Prostate gland (tissue), 2 donors: ENCODE data around the gene NR4A3. TPM values are rescaled to one million over a fixed set of nuclear protein-coding genes. Genes with fewer than 3 reads are reported as not detected.
"Not testable (repeated sequence)": the region's sequence is repeated elsewhere in the genome, so short reads cannot be mapped to it uniquely, and the experiment has no call there.

Source experiments
- DNase-seq: peaks from one replicate; pipeline ENCODE4 v3.0.0-alpha.2; 2019; ENCODE audit warnings: low spot score
- H3K27ac ChIP-seq, 2 donors: fragments of 200-600 bp; sonication (generic); 2 replicates each; pipeline ENCODE4 v1.5.1; 2017 to 2019
- H3K27me3 ChIP-seq: fragments of 200-600 bp; sonication (generic); replicated peaks from 2 replicates; pipeline ENCODE4 v1.5.1; 2019; ENCODE audit not compliant: insufficient read depth
- H3K36me3 ChIP-seq, 2 donors: fragments of 200-600 bp; sonication (generic); 1 replicate in 1 of 2; 2 replicates in 1 of 2; pipeline versions ENCODE4 v1.5.1 to v1.8.1; 2017 to 2019
- H3K4me1 ChIP-seq: fragments of 200-600 bp; sonication (generic); replicated peaks from 2 replicates; pipeline ENCODE4 v1.5.1; 2019
- H3K4me3 ChIP-seq, 2 donors: fragments of 200-600 bp; sonication (generic); 2 replicates each; pipeline ENCODE4 v1.5.1; 2017 to 2019
- H3K9me3 ChIP-seq: fragments of 200-600 bp; sonication (generic); 2 replicates; pipeline ENCODE4 v1.5.1; 2017
- CTCF ChIP-seq, 4 experiments: fragments of 200-600 bp in 2 of 4; fragments of 450-650 bp in 2 of 4; sonication (generic) in 2 of 4; IDR thresholded peaks; 1 replicate in 3 of 4; 2 replicates in 1 of 4; pipeline ENCODE4 v1.5.1; 2016 to 2019; ENCODE audit warnings: antibody characterized with exemption in 4 of 4, mild to moderate bottlenecking in 2 of 4, moderate library complexity in 2 of 4
- POLR2A ChIP-seq: fragments of 450-650 bp; IDR thresholded peaks from one replicate; pipeline ENCODE4 v1.6.1; 2016; ENCODE audit warnings: antibody characterized with exemption, mild to moderate bottlenecking
- POLR2AphosphoS5 ChIP-seq: sonication (generic); formaldehyde crosslinking; IDR thresholded peaks from one replicate; pipeline ENCODE4 v1.6.1; 2017; ENCODE audit warnings: antibody characterized with exemption
- WGBS: methylation state at CpG from one replicate; pipeline ENCODE4 v1.1.5; 2018; 5-methylcytosine and 5-hydroxymethylcytosine counted together
- intact Hi-C: fragments of 100-400 bp; cut with DNase I; formaldehyde crosslinking; loops from one replicate; pipeline ENCODE4 v1.14.2; 2022
- total RNA-seq, 2 donors: library from RNA; depleted of rRNA; stranded (reverse); fragments of >200 nt; gene quantifications; one replicate each; pipeline ENCODE4 v1.1.0, GENCODE V29; 2016

NR4A3 gene
- total RNA-seq, 2 donors from 2014 or later: 0.64 to 1.1 TPM

- intact Hi-C loops: no loop called here
Observed at GRCh38 chr9:99779277-99779676, 42.4 kb upstream of the NR4A3 start.

GRCh38 chr9:99782349-99782748 lies 39.3 kb upstream of the NR4A3 start:
- H3K4me1 ChIP-seq, intact Hi-C loops, H3K9me3 ChIP-seq, DNase-seq, H3K27me3 ChIP-seq, H3K36me3 ChIP-seq, H3K4me3 ChIP-seq, H3K27ac ChIP-seq: not testable (repeated sequence)
- 97% methylated on average over 5 of the region's 5 CpGs for WGBS

More at GRCh38 chr9:99779277-99779676, 42.4 kb upstream of the NR4A3 start:
- Histone ChIP-seq H3K9me3 (no peaks in the 10 kb centered on the region), H3K27me3 (no peaks in the 10 kb centered on the region), H3K4me1 (no peaks in the 10 kb centered on the region), H3K27ac (no peak overlapping the region), H3K36me3 (no peaks in the 10 kb centered on the region), H3K4me3 (no peak overlapping the region)
- 80% methylated on average over 4 of the region's 4 CpGs for WGBS
- TF ChIP-seq POLR2AphosphoS5 (no peak), POLR2A (no peak), CTCF (IDR thresholded peaks at IDR 0.05) (no peak)
- DNase-seq: no peak

- Histone ChIP-seq H3K9me3 (no peaks in the 10 kb centered on the region), H3K4me1 (no peaks in the 10 kb centered on the region), H3K27ac (no peak overlapping the region), H3K27me3 (no peaks in the 10 kb centered on the region), H3K36me3 (no peaks in the 10 kb centered on the region), H3K4me3 (no peak overlapping the region)
- 78% methylated on average over 6 of the region's 6 CpGs for WGBS
- DNase-seq: no peak
- TF ChIP-seq POLR2AphosphoS5 (no peak), CTCF (IDR thresholded peaks at IDR 0.05) (no peak), POLR2A (no peak)
- intact Hi-C loops: no loop called here
Observed at GRCh38 chr9:99782962-99783718, 38.5 kb upstream of the NR4A3 start.

- H3K9me3 ChIP-seq: no peaks in the 10 kb centered on the region
- H3K4me1 ChIP-seq: no peaks in the 10 kb centered on the region
- WGBS: 35% methylated on average over 2 of the region's 2 CpGs
- no peak for DNase-seq
- no peak overlapping the region for H3K4me3 ChIP-seq
- H3K27me3 ChIP-seq: no peaks in the 10 kb centered on the region
- intact Hi-C loops: no loop called here
- H3K36me3 ChIP-seq: no peaks in the 10 kb centered on the region
- no peak overlapping the region for H3K27ac ChIP-seq
- no peak for TF ChIP-seq POLR2A
- no peak for TF ChIP-seq POLR2AphosphoS5
Observed at GRCh38 chr9:99783799-99784198, 37.9 kb upstream of the NR4A3 start.

GRCh38 chr9:99785010-99785590 lies 36.6 kb upstream of the NR4A3 start:
- no peaks in the 10 kb centered on the region for H3K36me3 ChIP-seq
- no peaks in the 10 kb centered on the region for H3K27me3 ChIP-seq
- DNase-seq: no peak
- TF ChIP-seq CTCF (IDR thresholded peaks at IDR 0.05): no peak
- no peak for TF ChIP-seq POLR2AphosphoS5
- no peak for TF ChIP-seq POLR2A
- H3K4me1 ChIP-seq: no peaks in the 10 kb centered on the region
- no peak overlapping the region for H3K4me3 ChIP-seq
- 50% methylated on average over 1 of the region's 1 CpG for WGBS
- no peaks in the 10 kb centered on the region for H3K9me3 ChIP-seq
- no peak overlapping the region for H3K27ac ChIP-seq
- intact Hi-C loops: no loop called here

- no peaks in the 10 kb centered on the region for H3K36me3 ChIP-seq
- intact Hi-C loops: no loop called here
- no peaks in the 10 kb centered on the region for H3K27me3 ChIP-seq
- H3K9me3 ChIP-seq: no peaks in the 10 kb centered on the region
- DNase-seq: no peak
- TF ChIP-seq POLR2AphosphoS5: no peak
- TF ChIP-seq POLR2A: no peak
- TF ChIP-seq CTCF (IDR thresholded peaks at IDR 0.05): no peak
- no peak overlapping the region for H3K27ac ChIP-seq
- no peaks in the 10 kb centered on the region for H3K4me1 ChIP-seq
- no peak overlapping the region for H3K4me3 ChIP-seq
Observed at GRCh38 chr9:99787556-99787955, 34.1 kb upstream of the NR4A3 start.
